Activated CD8-positive, alpha-beta T cell treated with anti-CD3 and anti-CD28 coated beads for 36 hours (primary cell): ENCODE data around the gene SPAG16. TPM values are rescaled to one million over a fixed set of nuclear protein-coding genes. Genes with fewer than 3 reads are reported as not detected.

Experiments
- ATAC-seq: fragments of 200-7000 bp; cut with Tn5 transposase; one replicate; pipeline ENCODE4 v1.10.0; 2021; ENCODE audit warnings: mild to moderate bottlenecking, moderate library complexity
- CTCF ChIA-PET: fragments of 350-600 bp; sonication (Branson Sonifier 250); formaldehyde crosslinking; loops from one replicate; lab custom pipeline; 2021; ENCODE audit warnings: antibody characterized with exemption; lab: Charles Lee
- POLR2A ChIA-PET: fragments of 350-600 bp; sonication (Branson Sonifier 250); formaldehyde crosslinking; loops from one replicate; lab custom pipeline; 2021; ENCODE audit warnings: antibody characterized with exemption; lab: Charles Lee
- DNase-seq: peaks from one replicate; pipeline ENCODE4 v3.0.0-alpha.2; 2020
- H3K27ac Mint-ChIP-seq: one replicate; pipeline ENCODE4 v1.8.0; 2021; ENCODE audit warnings: mild to moderate bottlenecking, mixed read lengths
- H3K27me3 Mint-ChIP-seq: one replicate; pipeline ENCODE4 v1.8.0; 2021; ENCODE audit warnings: mixed read lengths
- H3K36me3 Mint-ChIP-seq: one replicate; pipeline ENCODE4 v1.8.0; 2021; ENCODE audit warnings: low read depth, mixed read lengths
- H3K4me1 Mint-ChIP-seq: one replicate; pipeline ENCODE4 v1.8.0; 2021; ENCODE audit warnings: low read depth, mixed read lengths
- H3K4me3 Mint-ChIP-seq: one replicate; pipeline ENCODE4 v1.8.0; 2021; ENCODE audit warnings: mild to moderate bottlenecking, moderate library complexity, mixed read lengths
- H3K9me3 Mint-ChIP-seq: one replicate; pipeline ENCODE4 v1.8.0; 2021; ENCODE audit warnings: mixed read lengths
- intact Hi-C: fragments of 100-400 bp; cut with micrococcal nuclease; formaldehyde crosslinking; loops from one replicate; pipeline ENCODE4 v1.10.0; 2022
- total RNA-seq, 2 experiments: library from RNA; stranded (reverse); gene quantifications; one replicate each; pipeline ENCODE4 v1.2.3, GENCODE V29; 2021
- TF ChIP-seq, protein P1 (sequence below): fragments of 200-600 bp; IDR thresholded peaks from one replicate; pipeline ENCODE4 v1.8.0; 2022; ENCODE audit warnings: antibody characterized with exemption, mild to moderate bottlenecking

Gene SPAG16
- total RNA-seq, 2 experiments from 2014 or later, result 9.4 to 11.7 TPM

DNA sequence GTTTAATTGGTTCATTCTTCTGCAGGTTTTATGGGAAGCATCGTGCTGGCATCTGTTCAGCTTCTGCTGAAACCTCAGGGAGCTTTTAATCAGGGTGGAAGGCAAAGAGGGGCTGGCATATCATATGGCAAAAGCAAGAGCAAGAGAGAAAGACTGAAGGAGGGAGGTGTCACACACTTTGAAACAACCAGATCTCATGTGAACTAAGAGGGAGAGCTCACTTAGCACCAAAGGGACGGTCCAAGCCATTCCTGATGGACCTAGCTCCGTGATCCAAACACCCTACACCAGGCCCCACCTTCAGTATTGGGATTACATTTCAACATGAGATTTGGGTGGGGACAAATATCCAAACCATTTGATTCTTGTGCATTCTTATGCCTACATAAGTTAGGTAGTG is 563.1 kb downstream of the SPAG16 start:
- intact Hi-C loops, result no loop called here
- Mint-ChIP-seq H3K9me3 (no peaks in the 10 kb centered on the region), H3K27ac (no peak overlapping the region), H3K36me3 (no peaks in the 10 kb centered on the region), H3K4me3 (no peak overlapping the region), H3K4me1 (no peaks in the 10 kb centered on the region), H3K27me3 (no peaks in the 10 kb centered on the region)
- TF ChIP-seq, protein P1, sequence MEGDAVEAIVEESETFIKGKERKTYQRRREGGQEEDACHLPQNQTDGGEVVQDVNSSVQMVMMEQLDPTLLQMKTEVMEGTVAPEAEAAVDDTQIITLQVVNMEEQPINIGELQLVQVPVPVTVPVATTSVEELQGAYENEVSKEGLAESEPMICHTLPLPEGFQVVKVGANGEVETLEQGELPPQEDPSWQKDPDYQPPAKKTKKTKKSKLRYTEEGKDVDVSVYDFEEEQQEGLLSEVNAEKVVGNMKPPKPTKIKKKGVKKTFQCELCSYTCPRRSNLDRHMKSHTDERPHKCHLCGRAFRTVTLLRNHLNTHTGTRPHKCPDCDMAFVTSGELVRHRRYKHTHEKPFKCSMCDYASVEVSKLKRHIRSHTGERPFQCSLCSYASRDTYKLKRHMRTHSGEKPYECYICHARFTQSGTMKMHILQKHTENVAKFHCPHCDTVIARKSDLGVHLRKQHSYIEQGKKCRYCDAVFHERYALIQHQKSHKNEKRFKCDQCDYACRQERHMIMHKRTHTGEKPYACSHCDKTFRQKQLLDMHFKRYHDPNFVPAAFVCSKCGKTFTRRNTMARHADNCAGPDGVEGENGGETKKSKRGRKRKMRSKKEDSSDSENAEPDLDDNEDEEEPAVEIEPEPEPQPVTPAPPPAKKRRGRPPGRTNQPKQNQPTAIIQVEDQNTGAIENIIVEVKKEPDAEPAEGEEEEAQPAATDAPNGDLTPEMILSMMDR, result no peak
- ATAC-seq (no peak), DNase-seq (no peak)
- CTCF ChIA-PET, result no interaction called here
- POLR2A ChIA-PET, result no interaction called here

DNA sequence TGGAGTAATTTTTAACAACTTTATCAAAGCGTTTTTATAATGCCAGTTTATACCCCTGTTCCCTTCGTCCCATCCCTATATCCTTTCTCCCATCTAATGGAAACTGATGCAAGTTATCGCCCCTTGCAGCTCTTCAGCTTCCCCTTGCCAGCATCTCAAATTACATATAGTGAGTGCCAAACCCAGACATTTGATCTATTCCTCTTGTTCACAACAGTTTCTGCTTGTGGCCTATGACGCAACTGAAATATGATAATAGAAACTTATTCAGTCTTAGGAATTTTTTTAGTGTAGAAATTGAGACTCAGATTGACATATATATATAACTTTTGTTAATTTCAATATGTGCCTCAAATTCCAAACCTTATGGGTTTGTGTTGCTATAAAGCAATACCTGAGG is 564.4 kb downstream of the SPAG16 start:
- no peaks in the 10 kb centered on the region for H3K9me3 Mint-ChIP-seq
- POLR2A ChIA-PET, result no interaction called here
- H3K4me3 Mint-ChIP-seq, result no peak overlapping the region
- H3K4me1 Mint-ChIP-seq, result no peaks in the 10 kb centered on the region
- TF ChIP-seq, protein P1, result no peak
- DNase-seq, result no peak
- intact Hi-C loops, result no loop called here
- no peaks in the 10 kb centered on the region for H3K36me3 Mint-ChIP-seq
- no peak overlapping the region for H3K27ac Mint-ChIP-seq
- CTCF ChIA-PET, result no interaction called here
- no peak for ATAC-seq
- no peaks in the 10 kb centered on the region for H3K27me3 Mint-ChIP-seq

DNA sequence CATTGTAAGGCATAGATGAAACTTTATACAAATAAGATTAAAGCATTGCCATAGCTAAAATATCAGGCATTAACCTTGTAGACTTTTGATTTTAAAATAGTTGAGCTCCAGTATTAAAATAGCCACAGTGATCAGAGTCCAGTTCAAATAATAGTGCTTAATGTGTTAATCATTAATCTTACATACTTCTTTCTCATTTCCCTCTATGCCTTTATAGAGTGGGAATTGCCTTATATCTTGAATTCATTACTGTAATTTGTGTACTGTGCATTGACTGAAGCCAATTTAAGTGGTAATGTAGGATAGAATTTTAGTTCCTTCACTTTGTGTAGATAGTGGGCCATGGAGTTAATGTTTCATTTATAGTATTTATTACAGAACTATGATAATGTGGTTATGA is 577.4 kb downstream of the SPAG16 start:
- no peaks in the 10 kb centered on the region for H3K9me3 Mint-ChIP-seq
- DNase-seq (no peak), ATAC-seq (no peak)
- H3K27ac Mint-ChIP-seq, result no peak overlapping the region
- H3K36me3 Mint-ChIP-seq, result no peaks in the 10 kb centered on the region
- TF ChIP-seq, protein P1, result no peak
- intact Hi-C loops, result no loop called here
- CTCF ChIA-PET, result no interaction called here
- POLR2A ChIA-PET, result no interaction called here
- H3K4me3 Mint-ChIP-seq, result no peak overlapping the region
- no peaks in the 10 kb centered on the region for H3K4me1 Mint-ChIP-seq
- no peaks in the 10 kb centered on the region for H3K27me3 Mint-ChIP-seq

DNA sequence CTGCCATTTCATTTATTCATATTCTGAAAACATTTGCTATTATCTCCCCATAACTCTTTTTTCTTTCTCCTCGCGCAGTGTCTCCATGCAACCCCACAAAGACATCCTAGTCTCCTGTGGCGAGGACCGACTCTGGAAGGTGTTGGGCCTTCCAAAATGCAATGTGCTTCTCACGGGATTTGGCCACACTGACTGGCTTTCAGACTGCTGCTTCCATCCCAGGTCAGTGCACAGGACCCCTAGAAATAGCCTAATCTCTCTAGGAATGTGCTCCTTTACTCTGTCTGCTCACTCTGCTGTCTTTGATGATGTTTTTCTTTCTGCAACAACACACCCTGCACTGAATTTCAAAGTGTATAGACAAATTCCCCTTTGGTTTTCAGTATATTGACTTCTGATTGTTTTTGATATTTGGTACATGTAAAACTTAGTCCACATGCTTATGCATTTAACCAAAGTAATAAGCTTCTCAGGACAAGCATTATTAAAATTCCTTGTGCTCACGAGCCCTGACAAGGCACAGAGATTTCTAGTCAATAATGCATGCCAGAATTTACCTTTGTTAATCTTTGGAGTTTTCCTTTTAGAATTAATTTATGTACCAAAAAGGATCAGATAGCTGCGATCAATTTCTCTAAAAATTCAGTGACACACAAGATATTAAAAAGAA is 578.3 kb downstream of the SPAG16 start:
- no peaks in the 10 kb centered on the region for H3K4me1 Mint-ChIP-seq
- no peaks in the 10 kb centered on the region for H3K36me3 Mint-ChIP-seq
- ChIA-PET POLR2A (no interaction called here), CTCF (no interaction called here)
- H3K27me3 Mint-ChIP-seq, result no peaks in the 10 kb centered on the region
- H3K27ac Mint-ChIP-seq, result no peak overlapping the region
- DNase-seq (no peak), ATAC-seq (no peak)
- TF ChIP-seq, protein P1, result no peak
- intact Hi-C loops, result no loop called here
- H3K9me3 Mint-ChIP-seq, result no peaks in the 10 kb centered on the region
- no peak overlapping the region for H3K4me3 Mint-ChIP-seq

DNA sequence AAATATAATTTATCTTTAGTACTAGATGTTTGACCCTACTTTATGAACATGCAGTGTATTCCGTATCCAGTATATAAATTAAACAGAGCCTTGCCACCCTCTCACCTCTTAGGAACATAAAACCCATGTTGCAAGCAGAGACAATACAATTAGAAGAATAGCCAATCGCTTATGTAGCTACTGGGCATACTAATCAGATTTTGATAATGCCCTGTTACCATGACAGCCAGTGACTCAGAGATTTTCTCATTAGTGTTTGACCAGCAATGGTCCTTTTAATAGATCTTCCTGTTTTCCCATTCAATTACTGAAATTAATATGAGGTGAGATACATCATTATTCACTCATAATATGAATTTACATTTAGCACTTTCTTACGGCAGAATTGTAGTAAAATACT is 579.3 kb downstream of the SPAG16 start:
- intact Hi-C loops, result no loop called here
- Mint-ChIP-seq H3K36me3 (no peaks in the 10 kb centered on the region), H3K4me1 (no peaks in the 10 kb centered on the region), H3K9me3 (no peaks in the 10 kb centered on the region), H3K27me3 (no peaks in the 10 kb centered on the region), H3K27ac (no peak overlapping the region), H3K4me3 (no peak overlapping the region)
- CTCF ChIA-PET, result no interaction called here
- no peak for ATAC-seq
- no peak for DNase-seq
- TF ChIP-seq, protein P1, result no peak
- POLR2A ChIA-PET, result no interaction called here
